ENCODE results near the gene TOP1.

DNA sequence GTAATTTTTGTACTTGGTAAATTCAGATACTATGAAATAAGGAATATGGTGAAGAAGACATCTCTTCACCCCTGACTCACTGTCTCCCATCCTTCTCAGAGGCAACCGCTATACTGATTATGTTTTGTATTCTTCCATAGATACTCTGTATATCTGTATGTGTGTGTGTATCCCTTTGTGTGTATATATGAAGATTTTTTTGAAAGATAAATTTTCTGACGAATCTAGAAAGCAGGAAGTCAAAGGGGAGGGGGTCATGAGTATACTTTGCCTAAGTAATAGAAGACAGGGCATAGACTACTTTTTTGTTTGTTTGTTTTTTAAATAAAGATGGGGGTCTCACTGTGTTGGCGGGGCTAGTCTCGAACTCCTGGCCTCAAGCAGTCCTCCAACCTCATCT lies 48.2 kb downstream of the TOP1 start:
- no peak for TF ChIP-seq FOXP1 (CRISPR knock-in tag; IDR thresholded peaks at IDR 0.05; ENCODE audit: borderline replicate concordance)
- TF ChIP-seq, protein P1, sequence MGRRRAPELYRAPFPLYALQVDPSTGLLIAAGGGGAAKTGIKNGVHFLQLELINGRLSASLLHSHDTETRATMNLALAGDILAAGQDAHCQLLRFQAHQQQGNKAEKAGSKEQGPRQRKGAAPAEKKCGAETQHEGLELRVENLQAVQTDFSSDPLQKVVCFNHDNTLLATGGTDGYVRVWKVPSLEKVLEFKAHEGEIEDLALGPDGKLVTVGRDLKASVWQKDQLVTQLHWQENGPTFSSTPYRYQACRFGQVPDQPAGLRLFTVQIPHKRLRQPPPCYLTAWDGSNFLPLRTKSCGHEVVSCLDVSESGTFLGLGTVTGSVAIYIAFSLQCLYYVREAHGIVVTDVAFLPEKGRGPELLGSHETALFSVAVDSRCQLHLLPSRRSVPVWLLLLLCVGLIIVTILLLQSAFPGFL (CRISPR knock-in tag; IDR thresholded peaks at IDR 0.05; ENCODE audit: borderline replicate concordance), result no peak
- TF ChIP-seq, protein P2, sequence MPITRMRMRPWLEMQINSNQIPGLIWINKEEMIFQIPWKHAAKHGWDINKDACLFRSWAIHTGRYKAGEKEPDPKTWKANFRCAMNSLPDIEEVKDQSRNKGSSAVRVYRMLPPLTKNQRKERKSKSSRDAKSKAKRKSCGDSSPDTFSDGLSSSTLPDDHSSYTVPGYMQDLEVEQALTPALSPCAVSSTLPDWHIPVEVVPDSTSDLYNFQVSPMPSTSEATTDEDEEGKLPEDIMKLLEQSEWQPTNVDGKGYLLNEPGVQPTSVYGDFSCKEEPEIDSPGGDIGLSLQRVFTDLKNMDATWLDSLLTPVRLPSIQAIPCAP (CRISPR knock-in tag; IDR thresholded peaks at IDR 0.05), result no peak
- TF ChIP-seq, protein P3, sequence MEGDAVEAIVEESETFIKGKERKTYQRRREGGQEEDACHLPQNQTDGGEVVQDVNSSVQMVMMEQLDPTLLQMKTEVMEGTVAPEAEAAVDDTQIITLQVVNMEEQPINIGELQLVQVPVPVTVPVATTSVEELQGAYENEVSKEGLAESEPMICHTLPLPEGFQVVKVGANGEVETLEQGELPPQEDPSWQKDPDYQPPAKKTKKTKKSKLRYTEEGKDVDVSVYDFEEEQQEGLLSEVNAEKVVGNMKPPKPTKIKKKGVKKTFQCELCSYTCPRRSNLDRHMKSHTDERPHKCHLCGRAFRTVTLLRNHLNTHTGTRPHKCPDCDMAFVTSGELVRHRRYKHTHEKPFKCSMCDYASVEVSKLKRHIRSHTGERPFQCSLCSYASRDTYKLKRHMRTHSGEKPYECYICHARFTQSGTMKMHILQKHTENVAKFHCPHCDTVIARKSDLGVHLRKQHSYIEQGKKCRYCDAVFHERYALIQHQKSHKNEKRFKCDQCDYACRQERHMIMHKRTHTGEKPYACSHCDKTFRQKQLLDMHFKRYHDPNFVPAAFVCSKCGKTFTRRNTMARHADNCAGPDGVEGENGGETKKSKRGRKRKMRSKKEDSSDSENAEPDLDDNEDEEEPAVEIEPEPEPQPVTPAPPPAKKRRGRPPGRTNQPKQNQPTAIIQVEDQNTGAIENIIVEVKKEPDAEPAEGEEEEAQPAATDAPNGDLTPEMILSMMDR (IDR thresholded peaks at IDR 0.05), result no peak
- TF ChIP-seq, protein P4, sequence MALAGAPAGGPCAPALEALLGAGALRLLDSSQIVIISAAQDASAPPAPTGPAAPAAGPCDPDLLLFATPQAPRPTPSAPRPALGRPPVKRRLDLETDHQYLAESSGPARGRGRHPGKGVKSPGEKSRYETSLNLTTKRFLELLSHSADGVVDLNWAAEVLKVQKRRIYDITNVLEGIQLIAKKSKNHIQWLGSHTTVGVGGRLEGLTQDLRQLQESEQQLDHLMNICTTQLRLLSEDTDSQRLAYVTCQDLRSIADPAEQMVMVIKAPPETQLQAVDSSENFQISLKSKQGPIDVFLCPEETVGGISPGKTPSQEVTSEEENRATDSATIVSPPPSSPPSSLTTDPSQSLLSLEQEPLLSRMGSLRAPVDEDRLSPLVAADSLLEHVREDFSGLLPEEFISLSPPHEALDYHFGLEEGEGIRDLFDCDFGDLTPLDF (CRISPR knock-in tag; IDR thresholded peaks at IDR 0.05), result no peak
- TF ChIP-seq TP53 (CRISPR knock-in tag; IDR thresholded peaks at IDR 0.05), result no peak
- TF ChIP-seq SP1 (CRISPR knock-in tag; conservative IDR thresholded peaks at IDR 0.05), result no peak
- TF ChIP-seq, protein P5, sequence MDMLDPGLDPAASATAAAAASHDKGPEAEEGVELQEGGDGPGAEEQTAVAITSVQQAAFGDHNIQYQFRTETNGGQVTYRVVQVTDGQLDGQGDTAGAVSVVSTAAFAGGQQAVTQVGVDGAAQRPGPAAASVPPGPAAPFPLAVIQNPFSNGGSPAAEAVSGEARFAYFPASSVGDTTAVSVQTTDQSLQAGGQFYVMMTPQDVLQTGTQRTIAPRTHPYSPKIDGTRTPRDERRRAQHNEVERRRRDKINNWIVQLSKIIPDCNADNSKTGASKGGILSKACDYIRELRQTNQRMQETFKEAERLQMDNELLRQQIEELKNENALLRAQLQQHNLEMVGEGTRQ (CRISPR knock-in tag; IDR thresholded peaks at IDR 0.05), result no peak
- TF ChIP-seq, protein P6, sequence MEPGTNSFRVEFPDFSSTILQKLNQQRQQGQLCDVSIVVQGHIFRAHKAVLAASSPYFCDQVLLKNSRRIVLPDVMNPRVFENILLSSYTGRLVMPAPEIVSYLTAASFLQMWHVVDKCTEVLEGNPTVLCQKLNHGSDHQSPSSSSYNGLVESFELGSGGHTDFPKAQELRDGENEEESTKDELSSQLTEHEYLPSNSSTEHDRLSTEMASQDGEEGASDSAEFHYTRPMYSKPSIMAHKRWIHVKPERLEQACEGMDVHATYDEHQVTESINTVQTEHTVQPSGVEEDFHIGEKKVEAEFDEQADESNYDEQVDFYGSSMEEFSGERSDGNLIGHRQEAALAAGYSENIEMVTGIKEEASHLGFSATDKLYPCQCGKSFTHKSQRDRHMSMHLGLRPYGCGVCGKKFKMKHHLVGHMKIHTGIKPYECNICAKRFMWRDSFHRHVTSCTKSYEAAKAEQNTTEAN (CRISPR knock-in tag; IDR thresholded peaks at IDR 0.05), result no peak
- no peak for TF ChIP-seq GABPB1 (CRISPR knock-in tag; IDR thresholded peaks at IDR 0.05)
- no peak for TF ChIP-seq ZNF263 (CRISPR knock-in tag; IDR thresholded peaks at IDR 0.05; ENCODE audit: low read depth)

Measured in WTC11 (cell line).